Spleen (tissue), 11 donors: ENCODE results near the gene PRSS22. TPM values are rescaled to one million over a fixed set of nuclear protein-coding genes. Genes with fewer than 3 reads are reported as not detected.

Experiments used
- DNase-seq: peaks from one replicate; pipeline ENCODE4 v3.0.0-alpha.2; 2020
- H3K27ac ChIP-seq, 8 donors: fragments of 200-600 bp; sonication (generic) in 7 of 8; 1 replicate in 4 of 8; 2 replicates in 4 of 8; pipeline versions ENCODE4 v1.5.0 to v1.8.0; 2016 to 2021; ENCODE audit warnings: inconsistent platforms in 4 of 8, mild to moderate bottlenecking in 4 of 8, moderate library complexity in 1 of 8
- H3K27me3 ChIP-seq, 7 donors: fragments of 200-600 bp; sonication (generic) in 6 of 7; replicated peaks in 1 of 7; 1 replicate in 4 of 7; 2 replicates in 3 of 7; pipeline versions ENCODE4 v1.5.0 to v1.8.0; 2016 to 2021; ENCODE audit warnings: inconsistent platforms in 3 of 7, mild to moderate bottlenecking in 1 of 7
- H3K36me3 ChIP-seq, 6 donors: fragments of 200-600 bp; sonication (generic) in 5 of 6; 1 replicate in 4 of 6; 2 replicates in 2 of 6; pipeline versions ENCODE4 v1.5.0 to v1.8.0; 2016 to 2021; ENCODE audit warnings: inconsistent platforms in 2 of 6
- H3K4me1 ChIP-seq, 6 donors: fragments of 200-600 bp; sonication (generic) in 5 of 6; 1 replicate in 3 of 6; 2 replicates in 3 of 6; pipeline versions ENCODE4 v1.5.0 to v1.8.0; 2016 to 2021; ENCODE audit warnings: inconsistent platforms in 3 of 6
- H3K4me3 ChIP-seq, 8 donors: fragments of 200-600 bp; sonication (generic) in 7 of 8; 1 replicate in 4 of 8; 2 replicates in 4 of 8; pipeline versions ENCODE4 v1.5.0 to v1.8.0; 2016 to 2021; ENCODE audit warnings: inconsistent platforms in 4 of 8, mild to moderate bottlenecking in 4 of 8, moderate library complexity in 2 of 8
- H3K9me3 ChIP-seq, 8 donors: fragments of 200-600 bp; sonication (generic) in 7 of 8; 1 replicate in 4 of 8; 2 replicates in 4 of 8; pipeline versions ENCODE4 v1.5.0 to v1.8.0; 2016 to 2021; ENCODE audit warnings: inconsistent platforms in 4 of 8
- CTCF ChIP-seq, 11 experiments: fragments of 200-600 bp in 7 of 11; fragments of 450-650 bp in 4 of 11; sonication (generic) in 4 of 11; IDR thresholded peaks in 8 of 11; conservative IDR thresholded peaks in 3 of 11; 1 replicate in 7 of 11; 2 replicates in 4 of 11; pipeline versions ENCODE4 v1.4.0 to v1.8.0; 2016 to 2021; ENCODE audit warnings: antibody characterized with exemption in 11 of 11, inconsistent platforms in 4 of 11, mild to moderate bottlenecking in 1 of 11
- POLR2A ChIP-seq, 3 donors: fragments of 450-650 bp; IDR thresholded peaks; one replicate each; pipeline ENCODE4 v1.5.1; 2017; ENCODE audit warnings: antibody characterized with exemption in 3 of 3, mild to moderate bottlenecking in 1 of 3
- POLR2AphosphoS5 ChIP-seq, 3 donors: sonication (generic); formaldehyde crosslinking; IDR thresholded peaks; one replicate each; pipeline ENCODE4 v1.5.1; 2017; ENCODE audit warnings: antibody characterized with exemption in 3 of 3
- WGBS, 5 donors: extraction: QIAGEN DNeasy Blood & Tissue Kit in 3 of 5; methylation state at CpG; one replicate each; pipeline versions ENCODE4 v1.1.5 to v1.1.7; 2013 to 2018; 5-methylcytosine and 5-hydroxymethylcytosine counted together
- intact Hi-C: fragments of 100-400 bp; cut with DNase I; formaldehyde crosslinking; loops from one replicate; pipeline ENCODE4 v1.15.0; 2023; ENCODE audit warnings: low total_unique reads
- polyA plus RNA-seq, 3 donors: library from polyadenylated mRNA; stranded (reverse); fragments of 200-250 nt; gene quantifications; one replicate each; pipeline ENCODE4 v1.2.1, GENCODE V29; 2013
- total RNA-seq, 7 donors: library from RNA; depleted of rRNA in 3 of 7; stranded (reverse); fragments of >200 nt in 3 of 7; fragmentation: NEBNext Ultra II Directional in 4 of 7; extraction: Animal tissue kit (Norgen Biotek cat#: 25700) in 4 of 7; gene quantifications; one replicate each; pipeline versions ENCODE4 v1.1.0 to v1.2.1, GENCODE V29; 2016 to 2021
- donor health status: healthy with polysubstance abuse.
- donor health status: DM: no; HTN: no; CAD: no; lungs with moderate emphysema.
- donor health status: DM: no; HTN: no; CAD: no.
- donor health status: Bipolar disorder and iron deficiency.
- donor health status: healthy.
- donor health status: DM: no; HTN: no; CAD: no.
- donor health status: DM: yes; HTN: yes; CAD: no.

PRSS22 gene
- total and polyA plus RNA-seq, 10 donors = 0.19 to 0.60 (median 0.33) TPM; not detected in 7

DNA sequence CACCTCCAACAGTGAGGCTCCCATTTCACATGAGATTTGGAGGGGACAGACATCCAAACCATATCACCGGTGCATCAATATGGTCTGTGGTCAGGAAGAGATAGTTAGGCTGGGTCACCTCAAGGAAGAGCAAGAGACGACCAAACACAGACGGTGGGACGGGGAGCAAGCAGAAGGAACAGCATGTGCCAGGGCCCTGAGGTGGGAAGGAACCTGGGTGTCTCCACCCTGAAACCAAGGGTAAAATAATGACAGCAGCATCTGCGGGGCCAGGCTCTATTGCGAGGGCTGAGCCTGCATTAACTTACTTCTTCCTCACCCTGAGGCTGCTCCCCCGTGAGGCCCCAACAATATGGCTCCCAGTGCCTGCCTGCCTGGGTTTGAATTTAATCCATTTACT lies 49.8 kb downstream of the PRSS22 start:
- WGBS, 5 donors = 82 to 95% (median 88%) methylated on average over 7 of the region's 7 CpGs
- intact Hi-C loops = no loop called here
- Histone ChIP-seq H3K9me3 (peaks cover 0 to 19% (median 14%) of the 10 kb centered on the region in 8 donors), H3K4me1 (no peaks in the 10 kb centered on the region), H3K4me3 (no peak overlapping the region), H3K36me3 (no peaks in the 10 kb centered on the region), H3K27me3 (peaks cover 0 to 52% (median 0%) of the 10 kb centered on the region in 7 donors), H3K27ac (no peak overlapping the region)
- peak; percentile 41 for DNase-seq
- TF ChIP-seq POLR2A (IDR thresholded peaks at IDR 0.05) = no peak
- no peak for TF ChIP-seq POLR2AphosphoS5 (IDR thresholded peaks at IDR 0.05)
- TF ChIP-seq CTCF (IDR thresholded peaks at IDR 0.05 in 8 of 11, conservative IDR thresholded peaks at IDR 0.05 in 3 of 11) = no peak

- Histone ChIP-seq H3K4me1 (no peaks in the 10 kb centered on the region), H3K9me3 (peaks cover 0 to 24% (median 15%) of the 10 kb centered on the region in 8 donors), H3K36me3 (no peaks in the 10 kb centered on the region), H3K27ac (no peak overlapping the region), H3K4me3 (no peak overlapping the region), H3K27me3 (peaks cover 0 to 36% (median 0%) of the 10 kb centered on the region in 7 donors)
- DNase-seq = no peak
- intact Hi-C loops = no loop called here
- WGBS, 5 donors = 74 to 78% (median 77%) methylated on average over 5 of the region's 5 CpGs
- TF ChIP-seq CTCF (IDR thresholded peaks at IDR 0.05 in 8 of 11, conservative IDR thresholded peaks at IDR 0.05 in 3 of 11) (no peak), POLR2AphosphoS5 (IDR thresholded peaks at IDR 0.05) (no peak), POLR2A (IDR thresholded peaks at IDR 0.05) (no peak)
Observed at GRCh38 chr16:2806286-2806685, 51.7 kb downstream of the PRSS22 start.

DNA sequence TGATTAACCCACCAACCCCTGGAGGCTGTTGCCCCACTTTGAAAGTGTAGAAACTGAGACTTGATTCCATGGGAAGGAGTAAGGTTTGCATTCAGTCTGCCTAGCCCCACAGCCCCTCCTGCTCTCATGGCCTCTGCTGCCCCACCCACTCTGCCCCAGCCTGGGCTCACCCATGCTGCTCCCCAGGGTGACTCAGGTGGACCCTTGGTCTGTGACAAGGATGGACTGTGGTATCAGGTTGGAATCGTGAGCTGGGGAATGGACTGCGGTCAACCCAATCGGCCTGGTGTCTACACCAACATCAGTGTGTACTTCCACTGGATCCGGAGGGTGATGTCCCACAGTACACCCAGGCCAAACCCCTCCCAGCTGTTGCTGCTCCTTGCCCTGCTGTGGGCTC lies 53.2 kb downstream of the PRSS22 start:
- TF ChIP-seq CTCF (IDR thresholded peaks at IDR 0.05 in 8 of 11, conservative IDR thresholded peaks at IDR 0.05 in 3 of 11) = no peak
- no peak for TF ChIP-seq POLR2A (IDR thresholded peaks at IDR 0.05)
- no peak for TF ChIP-seq POLR2AphosphoS5 (IDR thresholded peaks at IDR 0.05)
- WGBS, 5 donors = 79 to 100% (median 95%) methylated on average over 1 to 4 of the region's 4 CpGs
- Histone ChIP-seq H3K36me3 (no peaks in the 10 kb centered on the region), H3K27me3 (peaks cover 0 to 22% (median 0%) of the 10 kb centered on the region in 7 donors), H3K27ac (no peak overlapping the region), H3K4me3 (no peak overlapping the region), H3K9me3 (peaks cover 0 to 24% (median 15%) of the 10 kb centered on the region in 8 donors), H3K4me1 (no peaks in the 10 kb centered on the region)
- intact Hi-C loops = no loop called here
- peak; percentile 52 for DNase-seq

DNA sequence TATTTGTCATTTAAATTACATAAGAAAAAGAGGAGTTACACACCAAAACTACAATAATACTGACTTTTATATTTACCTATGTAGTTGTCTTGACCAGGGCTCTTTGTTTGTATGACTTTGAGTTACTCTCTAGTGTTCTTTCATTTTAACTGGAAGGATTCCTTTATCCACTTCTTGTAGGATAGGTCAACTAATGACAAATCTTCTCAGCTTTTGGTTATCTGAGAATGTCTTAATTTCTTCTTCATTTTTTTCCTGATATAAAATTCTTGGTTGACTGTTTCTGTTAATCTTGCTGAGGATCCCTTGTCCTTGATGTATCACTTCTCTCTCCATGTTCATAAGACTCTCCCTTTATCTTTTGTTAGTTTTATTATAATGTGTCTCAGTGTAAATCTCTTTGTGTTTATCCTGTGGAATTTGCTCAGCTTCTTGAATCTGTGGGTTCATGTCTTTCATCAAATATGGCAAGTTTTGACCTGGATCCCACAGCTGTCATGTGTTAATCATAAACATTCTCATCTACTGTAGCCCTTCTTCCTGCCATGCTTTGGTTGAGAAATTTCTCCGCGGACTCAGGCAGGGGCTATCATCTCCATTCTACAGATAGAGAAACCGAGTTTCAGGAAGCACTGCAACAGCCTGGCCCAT lies 54.3 kb downstream of the PRSS22 start:
- H3K27ac ChIP-seq = no peak overlapping the region
- peaks cover 0 to 32% (median 6%) of the 10 kb centered on the region in 7 donors for H3K27me3 ChIP-seq
- H3K9me3 ChIP-seq = peaks cover 0 to 24% (median 15%) of the 10 kb centered on the region in 8 donors
- WGBS, 5 donors = 73 to 85% (median 80%) methylated on average over 3 of the region's 3 CpGs
- no peak for TF ChIP-seq CTCF (IDR thresholded peaks at IDR 0.05 in 8 of 11, conservative IDR thresholded peaks at IDR 0.05 in 3 of 11)
- DNase-seq = no peak
- no peaks in the 10 kb centered on the region for H3K4me1 ChIP-seq
- intact Hi-C loops = no loop called here
- H3K36me3 ChIP-seq = no peaks in the 10 kb centered on the region
- H3K4me3 ChIP-seq = no peak overlapping the region

Other genes with a start within 250 kb of the PRSS22 start
- gene KCTD5, start 175.6 kb downstream of the PRSS22 start, total RNA-seq = 10 to 100 TPM; 20.5 to 32.1 (median 28.2) TPM
- 10 to 100 TPM; 13.1 to 24.1 (median 19.2) TPM for gene KCTD5, start 175.6 kb downstream of the PRSS22 start, polyA plus RNA-seq
- gene PRSS27, start 137.9 kb downstream of the PRSS22 start, total RNA-seq = 1 to 10 TPM in 6 of 7 donors, under 1 TPM in 1; 0.84 to 2.1 (median 1.2) TPM
- gene PRSS27, start 137.9 kb downstream of the PRSS22 start, polyA plus RNA-seq = 1 to 10 TPM; 1.2 to 1.5 (median 1.2) TPM
- 100 to 1,000 TPM; 590 to 922 (median 875) TPM for gene SRRM2, start 105.5 kb downstream of the PRSS22 start, total RNA-seq
- 1,000 to 10,000 TPM in 1 of 3 donors, 100 to 1,000 TPM in 2; 239 to 1,169 (median 672) TPM for gene SRRM2, start 105.5 kb downstream of the PRSS22 start, polyA plus RNA-seq
- 100 to 1,000 TPM; 128 to 467 (median 134) TPM for gene ELOB, start 80.9 kb downstream of the PRSS22 start, total RNA-seq
- 100 to 1,000 TPM; 233 to 378 (median 247) TPM for gene ELOB, start 80.9 kb downstream of the PRSS22 start, polyA plus RNA-seq
- gene PRSS33, start 70.6 kb downstream of the PRSS22 start, total RNA-seq = under 1 TPM in 2 of 7 donors, not detected in 5; 0.32 to 0.67 TPM
- under 1 TPM in 1 of 3 donors, not detected in 2; 0.03 TPM for gene PRSS33, start 70.6 kb downstream of the PRSS22 start, polyA plus RNA-seq
- gene PRSS41, start 59.7 kb downstream of the PRSS22 start, total RNA-seq = not detected
- not detected for gene PRSS41, start 59.7 kb downstream of the PRSS22 start, polyA plus RNA-seq
- 1 to 10 TPM in 6 of 7 donors, under 1 TPM in 1; 0.81 to 4.9 (median 1.5) TPM for gene PRSS21, start 40.9 kb downstream of the PRSS22 start, total RNA-seq
- 1 to 10 TPM in 2 of 3 donors, under 1 TPM in 1; 0.49 to 3.4 (median 1.8) TPM for gene PRSS21, start 40.9 kb downstream of the PRSS22 start, polyA plus RNA-seq
- 1 to 10 TPM in 5 of 7 donors, under 1 TPM in 1, not detected in 1; 0.79 to 3.8 (median 1.5) TPM for gene ZG16B, start 27.9 kb downstream of the PRSS22 start, total RNA-seq
- 1 to 10 TPM in 2 of 3 donors, under 1 TPM in 1; 0.73 to 1.6 (median 1.5) TPM for gene ZG16B, start 27.9 kb downstream of the PRSS22 start, polyA plus RNA-seq
- gene FLYWCH2, start 25.0 kb upstream of the PRSS22 start, total RNA-seq = 10 to 100 TPM; 27.5 to 98.6 (median 48.4) TPM
- gene FLYWCH2, start 25.0 kb upstream of the PRSS22 start, polyA plus RNA-seq = 10 to 100 TPM; 31.6 to 62.6 (median 49.5) TPM
- 10 to 100 TPM; 34.8 to 79.3 (median 57.0) TPM for gene FLYWCH1, start 53.8 kb upstream of the PRSS22 start, total RNA-seq
- gene FLYWCH1, start 53.8 kb upstream of the PRSS22 start, polyA plus RNA-seq = 10 to 100 TPM; 14.0 to 47.0 (median 43.9) TPM
- 1 to 10 TPM in 1 of 7 donors, under 1 TPM in 1, not detected in 5; 0.40 to 1.0 TPM for gene KREMEN2, start 106.1 kb upstream of the PRSS22 start, total RNA-seq
- 1 to 10 TPM in 1 of 3 donors, under 1 TPM in 2; 0.41 to 1.2 (median 0.42) TPM for gene KREMEN2, start 106.1 kb upstream of the PRSS22 start, polyA plus RNA-seq
- 1 to 10 TPM; 3.3 to 9.0 (median 6.4) TPM for gene PAQR4, start 111.2 kb upstream of the PRSS22 start, total RNA-seq
- gene PAQR4, start 111.2 kb upstream of the PRSS22 start, polyA plus RNA-seq = 1 to 10 TPM; 2.1 to 7.1 (median 6.3) TPM
- 1 to 10 TPM; 3.3 to 9.6 (median 5.6) TPM for gene PKMYT1, start 122.3 kb upstream of the PRSS22 start, total RNA-seq
- 10 to 100 TPM in 1 of 3 donors, 1 to 10 TPM in 2; 3.9 to 11.3 (median 6.8) TPM for gene PKMYT1, start 122.3 kb upstream of the PRSS22 start, polyA plus RNA-seq
- gene CLDN9, start 154.8 kb upstream of the PRSS22 start, total RNA-seq = 1 to 10 TPM in 2 of 7 donors, under 1 TPM in 5; 0.24 to 1.7 (median 0.56) TPM
- under 1 TPM; 0.06 to 0.37 (median 0.16) TPM for gene CLDN9, start 154.8 kb upstream of the PRSS22 start, polyA plus RNA-seq
- not detected for gene CLDN6, start 160.0 kb upstream of the PRSS22 start, total RNA-seq
- gene CLDN6, start 160.0 kb upstream of the PRSS22 start, polyA plus RNA-seq = not detected
- 10 to 100 TPM in 3 of 7 donors, 1 to 10 TPM in 4; 2.0 to 26.1 (median 7.5) TPM for gene TNFRSF12A, start 162.2 kb upstream of the PRSS22 start, total RNA-seq
- 10 to 100 TPM in 1 of 3 donors, 1 to 10 TPM in 2; 7.7 to 16.5 (median 8.3) TPM for gene TNFRSF12A, start 162.2 kb upstream of the PRSS22 start, polyA plus RNA-seq
- gene HCFC1R1, start 165.8 kb upstream of the PRSS22 start, total RNA-seq = 10 to 100 TPM; 15.5 to 30.8 (median 21.6) TPM
- 10 to 100 TPM; 60.5 to 74.5 (median 62.8) TPM for gene HCFC1R1, start 165.8 kb upstream of the PRSS22 start, polyA plus RNA-seq
- 10 to 100 TPM; 19.3 to 30.4 (median 26.3) TPM for gene THOC6, start 165.9 kb upstream of the PRSS22 start, total RNA-seq
- gene THOC6, start 165.9 kb upstream of the PRSS22 start, polyA plus RNA-seq = 10 to 100 TPM; 40.7 to 57.2 (median 41.0) TPM
- gene BICDL2, start 178.8 kb upstream of the PRSS22 start, total RNA-seq = under 1 TPM in 4 of 7 donors, not detected in 3; 0.30 to 0.77 (median 0.32) TPM
- gene BICDL2, start 178.8 kb upstream of the PRSS22 start, polyA plus RNA-seq = under 1 TPM; 0.03 to 0.22 (median 0.15) TPM
- gene MMP25, start 188.4 kb upstream of the PRSS22 start, total RNA-seq = 100 to 1,000 TPM in 4 of 7 donors, 10 to 100 TPM in 3; 24.3 to 282 (median 113) TPM
- gene MMP25, start 188.4 kb upstream of the PRSS22 start, polyA plus RNA-seq = 10 to 100 TPM in 2 of 3 donors, 1 to 10 TPM in 1; 2.7 to 45.0 (median 41.9) TPM
- 100 to 1,000 TPM; 171 to 414 (median 309) TPM for gene IL32, start 207.5 kb upstream of the PRSS22 start, total RNA-seq
- 100 to 1,000 TPM; 256 to 624 (median 277) TPM for gene IL32, start 207.5 kb upstream of the PRSS22 start, polyA plus RNA-seq
- gene ZSCAN10, start 241.1 kb upstream of the PRSS22 start, total RNA-seq = under 1 TPM in 1 of 7 donors, not detected in 6; 0.85 TPM
- under 1 TPM in 2 of 3 donors, not detected in 1; 0.02 to 0.06 TPM for gene ZSCAN10, start 241.1 kb upstream of the PRSS22 start, polyA plus RNA-seq